ENCODE results near the gene FER.
"Not testable (repeated sequence)": the region's sequence is repeated elsewhere in the genome, so short reads cannot be mapped to it uniquely, and the experiment has no call there.

Gene FER

GRCh38 chr5:109163336-109163735 is 415.6 kb downstream of the FER start:
- H3K36me3 ChIP-seq: no peaks in the 10 kb centered on the region
- no peak for TF ChIP-seq CTCF (IDR thresholded peaks at IDR 0.05; ENCODE audit: low read depth, low read length)
- no peak overlapping the region for H3K27ac ChIP-seq
- H3K27me3 ChIP-seq (ENCODE audit: insufficient read depth, low read depth, severe bottlenecking): no peaks in the 10 kb centered on the region
- H3K9me3 ChIP-seq (ENCODE audit: severe bottlenecking): no peaks in the 10 kb centered on the region
- no peak for DNase-seq
- no peak overlapping the region for H3K4me3 ChIP-seq (ENCODE audit: low read depth, low read length)

GRCh38 chr5:109164001-109164400 is 416.3 kb downstream of the FER start:
- no peaks in the 10 kb centered on the region for H3K27me3 ChIP-seq (ENCODE audit: insufficient read depth, low read depth, severe bottlenecking)
- TF ChIP-seq CTCF (IDR thresholded peaks at IDR 0.05; ENCODE audit: low read depth, low read length): no peak
- H3K9me3 ChIP-seq (ENCODE audit: severe bottlenecking): no peaks in the 10 kb centered on the region
- H3K36me3 ChIP-seq: no peaks in the 10 kb centered on the region; the same call in 1 of the 2 replicates
- DNase-seq: no peak
- H3K4me3 ChIP-seq (ENCODE audit: low read depth, low read length): no peak overlapping the region
- no peak overlapping the region for H3K27ac ChIP-seq

- Histone ChIP-seq H3K36me3 (no peaks in the 10 kb centered on the region; the same call in 1 of the 2 replicates), H3K27me3 (ENCODE audit: insufficient read depth, low read depth, severe bottlenecking) (no peaks in the 10 kb centered on the region), H3K27ac (no peak overlapping the region), H3K4me3 (ENCODE audit: low read depth, low read length) (no peak overlapping the region), H3K9me3 (ENCODE audit: severe bottlenecking) (no peaks in the 10 kb centered on the region)
- TF ChIP-seq CTCF (IDR thresholded peaks at IDR 0.05; ENCODE audit: low read depth, low read length): no peak
- no peak for DNase-seq
Observed at GRCh38 chr5:109167586-109167985, 419.9 kb downstream of the FER start.

GRCh38 chr5:109168151-109168550 is 420.5 kb downstream of the FER start:
- Histone ChIP-seq H3K27ac (no peak overlapping the region), H3K27me3 (ENCODE audit: insufficient read depth, low read depth, severe bottlenecking) (no peaks in the 10 kb centered on the region)

GRCh38 chr5:109170629-109171350 is 423.1 kb downstream of the FER start:
- Histone ChIP-seq H3K9me3 (ENCODE audit: severe bottlenecking) (no peaks in the 10 kb centered on the region), H3K27ac (no peak overlapping the region), H3K27me3 (ENCODE audit: insufficient read depth, low read depth, severe bottlenecking) (no peaks in the 10 kb centered on the region), H3K4me3 (ENCODE audit: low read depth, low read length) (no peak overlapping the region), H3K36me3 (no peaks in the 10 kb centered on the region; the same call in 1 of the 2 replicates)
- no peak for DNase-seq
- no peak for TF ChIP-seq CTCF (IDR thresholded peaks at IDR 0.05; ENCODE audit: low read depth, low read length)

More at GRCh38 chr5:109168151-109168550, 420.5 kb downstream of the FER start:
- no peak for DNase-seq
- Histone ChIP-seq H3K36me3 (no peaks in the 10 kb centered on the region; the same call in 1 of the 2 replicates), H3K9me3 (ENCODE audit: severe bottlenecking) (no peaks in the 10 kb centered on the region), H3K4me3 (ENCODE audit: low read depth, low read length) (no peak overlapping the region)
- TF ChIP-seq CTCF (IDR thresholded peaks at IDR 0.05; ENCODE audit: low read depth, low read length): no peak

- not testable (repeated sequence) for H3K27ac ChIP-seq; DNase-seq; H3K36me3 ChIP-seq; H3K4me3 ChIP-seq (ENCODE audit: low read depth, low read length); H3K9me3 ChIP-seq (ENCODE audit: severe bottlenecking); H3K27me3 ChIP-seq (ENCODE audit: insufficient read depth, low read depth, severe bottlenecking)
Observed at GRCh38 chr5:109171437-109172073, 423.9 kb downstream of the FER start.
